ENCODE measurements around the gene PCBP3. TPM values are rescaled to one million over a fixed set of nuclear protein-coding genes. Genes with fewer than 3 reads are reported as not detected.

Gene PCBP3
- total RNA-seq, 2 experiments from 2014 or later, result 3.4 to 3.8 TPM

DNA sequence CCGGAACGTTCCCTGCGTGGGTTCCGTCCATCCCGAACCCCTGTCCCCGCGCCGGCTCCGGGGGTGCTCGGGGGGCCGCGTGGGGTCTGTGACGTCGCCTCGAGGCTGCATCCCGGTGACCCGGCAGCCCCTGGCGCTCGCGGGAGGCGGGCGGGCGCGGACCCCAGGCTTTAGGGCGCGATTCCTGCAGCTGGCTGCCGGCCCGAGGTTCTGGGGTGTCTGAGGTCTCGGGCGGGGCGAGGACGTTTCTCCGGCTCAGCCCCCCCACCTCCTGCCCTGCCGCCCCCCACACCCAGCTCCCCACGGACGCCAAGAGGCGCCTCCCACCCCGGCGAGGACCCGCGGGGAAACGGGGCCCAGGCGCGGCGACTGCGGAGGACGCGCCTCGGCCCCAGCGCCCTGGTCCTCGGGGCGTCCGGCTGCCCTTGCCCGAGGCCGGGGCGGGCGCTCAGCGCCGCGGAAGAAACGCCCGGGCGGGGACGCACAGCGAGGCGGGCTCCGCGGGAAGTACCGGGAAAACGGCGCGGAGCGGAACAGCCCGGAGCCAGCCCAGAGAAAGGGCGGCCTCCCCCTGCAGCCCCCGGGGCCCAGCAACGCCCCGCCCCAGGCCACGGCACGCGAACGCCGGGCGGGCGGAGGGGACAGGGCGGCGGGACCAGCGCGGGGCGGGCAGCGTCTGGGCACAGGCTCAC lies 1.3 kb upstream of the PCBP3 start:
- peaks cover 53% of the 10 kb centered on the region for H3K4me1 Mint-ChIP-seq (ENCODE audit: low read depth)
- H3K36me3 Mint-ChIP-seq (ENCODE audit: low read depth), result peaks cover 11% of the 10 kb centered on the region
- DNase-seq, result peak in 6 of 14 experiments; percentile 15 to 71 (median 30)
- POLR2A ChIA-PET, result no interaction called here
- peak; percentile 1 for ATAC-seq (ENCODE audit: poor library complexity)
- no peak overlapping the region for H3K4me3 Mint-ChIP-seq
- CTCF ChIA-PET, result no interaction called here
- peaks cover 18% of the 10 kb centered on the region for H3K27me3 Mint-ChIP-seq
- Histone ChIP-seq H3K27ac (ENCODE audit: low read depth in 1 of 2, low read length in 2 of 2) (peak overlapping the region in 1 of 2 donors; percentile 7), H3K4me1 (ENCODE audit: insufficient read depth, low read length) (peaks cover 41% of the 10 kb centered on the region), H3K27me3 (ENCODE audit: control insufficient read depth in 1 of 2, insufficient read depth in 2 of 2, low read length in 2 of 2) (peaks cover 14 to 15% of the 10 kb centered on the region in 2 experiments), H3K4me3 (ENCODE audit: low read length) (no peak overlapping the region), H3K9me3 (ENCODE audit: control insufficient read depth in 1 of 2, insufficient read depth in 1 of 2, low read length in 2 of 2) (no peaks in the 10 kb centered on the region), H3K36me3 (ENCODE audit: insufficient read depth, low read length) (no peaks in the 10 kb centered on the region)
- TF ChIP-seq, protein P1, sequence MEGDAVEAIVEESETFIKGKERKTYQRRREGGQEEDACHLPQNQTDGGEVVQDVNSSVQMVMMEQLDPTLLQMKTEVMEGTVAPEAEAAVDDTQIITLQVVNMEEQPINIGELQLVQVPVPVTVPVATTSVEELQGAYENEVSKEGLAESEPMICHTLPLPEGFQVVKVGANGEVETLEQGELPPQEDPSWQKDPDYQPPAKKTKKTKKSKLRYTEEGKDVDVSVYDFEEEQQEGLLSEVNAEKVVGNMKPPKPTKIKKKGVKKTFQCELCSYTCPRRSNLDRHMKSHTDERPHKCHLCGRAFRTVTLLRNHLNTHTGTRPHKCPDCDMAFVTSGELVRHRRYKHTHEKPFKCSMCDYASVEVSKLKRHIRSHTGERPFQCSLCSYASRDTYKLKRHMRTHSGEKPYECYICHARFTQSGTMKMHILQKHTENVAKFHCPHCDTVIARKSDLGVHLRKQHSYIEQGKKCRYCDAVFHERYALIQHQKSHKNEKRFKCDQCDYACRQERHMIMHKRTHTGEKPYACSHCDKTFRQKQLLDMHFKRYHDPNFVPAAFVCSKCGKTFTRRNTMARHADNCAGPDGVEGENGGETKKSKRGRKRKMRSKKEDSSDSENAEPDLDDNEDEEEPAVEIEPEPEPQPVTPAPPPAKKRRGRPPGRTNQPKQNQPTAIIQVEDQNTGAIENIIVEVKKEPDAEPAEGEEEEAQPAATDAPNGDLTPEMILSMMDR (IDR thresholded peaks at IDR 0.05), result no peak
- no peak overlapping the region for H3K27ac Mint-ChIP-seq
- intact Hi-C loops (cut with DNase I, micrococcal nuclease), result loop anchor here (2.0 to 10.0 kb wide), 6 partner anchors 45 to 680 kb away; partner anchors contain the start of genes C21orf58 (in 1 of the 2), COL6A1 (in 1 of the 2) and PCNT (in 1 of the 2)
- peaks cover 6% of the 10 kb centered on the region for H3K9me3 Mint-ChIP-seq

DNA sequence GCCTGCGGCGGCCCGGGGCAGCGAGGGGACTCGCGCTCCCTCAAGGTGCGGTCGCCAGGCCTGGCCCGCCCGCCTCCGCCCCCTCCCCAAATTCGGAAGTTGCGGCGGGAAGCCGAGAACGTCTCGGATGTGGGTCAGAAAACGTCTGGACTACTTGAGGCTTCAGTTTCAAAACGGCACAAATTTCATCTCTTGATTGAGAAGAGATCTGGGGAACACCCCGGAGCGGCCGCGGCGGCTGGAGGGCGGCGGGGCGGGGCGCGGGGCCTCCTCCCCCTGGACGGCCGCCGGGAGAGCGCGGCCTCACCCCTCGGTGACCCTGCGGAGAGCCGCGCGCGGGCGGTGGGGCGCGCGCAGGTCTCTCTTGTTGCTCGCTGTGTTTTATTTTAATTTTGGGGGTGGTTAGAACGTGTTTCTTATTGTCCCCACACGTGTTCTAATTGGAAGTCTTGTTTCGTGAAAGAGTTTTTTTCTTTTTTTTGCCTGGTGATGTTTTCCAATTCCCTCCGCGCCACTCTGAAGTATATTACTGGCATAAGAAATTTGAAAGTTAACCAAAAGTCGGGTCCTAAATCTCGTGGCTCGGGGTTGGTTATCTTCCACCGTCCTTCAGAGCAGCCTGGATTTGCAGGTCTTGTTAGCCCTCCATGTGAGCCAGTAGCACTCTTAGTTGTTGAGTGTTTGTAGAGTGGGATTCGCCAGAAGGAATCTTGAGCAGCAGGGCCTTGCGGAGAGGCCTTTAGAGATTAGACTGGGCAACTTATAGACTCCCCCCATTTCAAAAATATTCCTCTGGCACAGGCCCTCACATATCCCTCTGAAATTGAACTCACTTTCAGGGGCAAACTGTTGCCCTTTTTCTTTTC lies 749 bp downstream of the PCBP3 start:
- no peaks in the 10 kb centered on the region for H3K9me3 ChIP-seq (ENCODE audit: control insufficient read depth in 1 of 2, insufficient read depth in 1 of 2, low read length in 2 of 2)
- no peak overlapping the region for H3K27ac ChIP-seq (ENCODE audit: low read depth in 1 of 2, low read length in 2 of 2)
- DNase-seq, result peak in 6 of 14 experiments; percentile 16 to 70 (median 27)
- Mint-ChIP-seq H3K9me3 (peaks cover 6% of the 10 kb centered on the region), H3K36me3 (ENCODE audit: low read depth) (peaks cover 15% of the 10 kb centered on the region), H3K27me3 (peaks cover 25% of the 10 kb centered on the region), H3K4me3 (peak overlapping the region; percentile 77), H3K27ac (peak overlapping the region; percentile 97), H3K4me1 (ENCODE audit: low read depth) (peaks cover 44% of the 10 kb centered on the region)
- TF ChIP-seq, protein P1 (IDR thresholded peaks at IDR 0.05), result no peak
- peaks cover 14 to 18% of the 10 kb centered on the region in 2 experiments for H3K27me3 ChIP-seq (ENCODE audit: control insufficient read depth in 1 of 2, insufficient read depth in 2 of 2, low read length in 2 of 2)
- CTCF ChIA-PET, result no interaction called here
- peak overlapping the region; percentile 24 for H3K4me3 ChIP-seq (ENCODE audit: low read length)
- no peak for ATAC-seq (ENCODE audit: poor library complexity)
- intact Hi-C loops (cut with DNase I, micrococcal nuclease), result loop anchor here (1.0 to 10.0 kb wide), 8 partner anchors 55 to 678 kb away; partner anchors contain the start of genes C21orf58 (in 1 of the 2), COL6A1 (in 1 of the 2) and PCNT (in 1 of the 2)
- POLR2A ChIA-PET, result no interaction called here
- H3K4me1 ChIP-seq (ENCODE audit: insufficient read depth, low read length), result peaks cover 37% of the 10 kb centered on the region
- H3K36me3 ChIP-seq (ENCODE audit: insufficient read depth, low read length), result no peaks in the 10 kb centered on the region

DNA sequence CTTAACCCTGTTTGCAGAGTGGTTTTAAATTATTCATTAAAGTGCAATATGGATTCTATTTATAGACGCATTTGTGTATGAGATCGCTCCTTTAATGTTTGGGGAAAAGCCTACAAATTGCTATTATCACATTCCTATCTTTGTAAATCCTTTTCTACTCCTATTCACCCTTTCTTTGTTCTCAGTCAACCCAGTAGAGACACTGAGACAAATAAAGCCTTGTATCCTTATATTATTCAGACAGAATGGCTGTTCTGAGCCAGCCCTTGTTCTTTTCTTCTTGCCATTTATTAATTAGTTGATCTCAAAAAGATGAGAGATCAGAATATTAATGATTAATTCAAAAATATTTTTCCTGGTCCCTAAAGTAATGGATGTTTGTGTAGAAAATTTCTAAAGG lies 8.4 kb downstream of the PCBP3 start:
- Mint-ChIP-seq H3K36me3 (ENCODE audit: low read depth) (peaks cover 7% of the 10 kb centered on the region), H3K9me3 (peaks cover 3% of the 10 kb centered on the region), H3K4me3 (no peak overlapping the region), H3K27me3 (peaks cover 10% of the 10 kb centered on the region), H3K4me1 (ENCODE audit: low read depth) (peaks cover 7% of the 10 kb centered on the region), H3K27ac (no peak overlapping the region)
- ChIA-PET POLR2A (no interaction called here), CTCF (no interaction called here)
- intact Hi-C loops (cut with DNase I, micrococcal nuclease), result no loop called here
- Histone ChIP-seq H3K36me3 (ENCODE audit: insufficient read depth, low read length) (no peaks in the 10 kb centered on the region), H3K4me1 (ENCODE audit: insufficient read depth, low read length) (no peaks in the 10 kb centered on the region), H3K27me3 (ENCODE audit: control insufficient read depth in 1 of 2, insufficient read depth in 2 of 2, low read length in 2 of 2) (peaks cover 0 to 4% of the 10 kb centered on the region in 2 experiments), H3K9me3 (ENCODE audit: control insufficient read depth in 1 of 2, insufficient read depth in 1 of 2, low read length in 2 of 2) (peaks cover 0 to 4% of the 10 kb centered on the region in 2 experiments), H3K27ac (ENCODE audit: low read depth in 1 of 2, low read length in 2 of 2) (no peak overlapping the region), H3K4me3 (ENCODE audit: low read length) (no peak overlapping the region)
- DNase-seq (no peak), ATAC-seq (ENCODE audit: poor library complexity) (no peak)
- TF ChIP-seq, protein P1 (IDR thresholded peaks at IDR 0.05), result no peak

Data from CD4-positive, alpha-beta T cell (primary cell).